A549 (cell line): ENCODE data around the gene TTC21A. TPM values are rescaled to one million over a fixed set of nuclear protein-coding genes. Genes with fewer than 3 reads are reported as not detected.

Source experiments
- ATAC-seq, 2 experiments: fragments of 200-7000 bp in 1 of 2; fragments of >200 bp in 1 of 2; cut with Nextera tagmentation in 1 of 2; cut with Tn5 transposase in 1 of 2; 3 replicates each; pipeline versions ENCODE4 v1.8.0 to v1.9.1; 2018 to 2020; ENCODE audit warnings: mild to moderate bottlenecking in 1 of 2, moderate library complexity in 1 of 2
- CTCF ChIA-PET: fragments of 300-600 bp; sonication (Branson Sonifier 250); formaldehyde crosslinking; extraction: SDS; loops from one replicate; lab custom pipeline; 2021; ENCODE audit warnings: antibody characterized with exemption, inconsistent platforms; lab: Yijun Ruan, JAX
- POLR2A ChIA-PET: fragments of 350-600 bp; formaldehyde crosslinking; extraction: SDS; loops from one replicate; lab custom pipeline; 2021; ENCODE audit warnings: antibody characterized with exemption, inconsistent platforms; lab: Yijun Ruan, JAX
- DNase-seq, 2 experiments: peaks; one replicate each; pipeline versions ENCODE4 v3.0.0 to v3.0.0-alpha.2; 2011 to 2016; ENCODE audit warnings: low read depth in 1 of 2, low spot score in 1 of 2
- FAIRE-seq: peaks from 2 replicates; lab custom pipeline; 2011; peaks lifted over from hg19 to GRCh38; lab: Jason Lieb, UNC
- H3K27ac ChIP-seq, 2 experiments: fragments of >200 bp; sonication (Bioruptor Twin); formaldehyde crosslinking; 3 replicates each; pipeline ENCODE4 v1.5.1; 2016 to 2017
- H3K4me1 ChIP-seq: fragments of >200 bp; sonication (Bioruptor Twin); formaldehyde crosslinking; 3 replicates; pipeline ENCODE4 v1.6.1; 2016
- H3K4me2 ChIP-seq: fragments of >200 bp; sonication (Bioruptor Twin); formaldehyde crosslinking; 3 replicates; pipeline ENCODE4 v1.6.1; 2016
- H3K4me3 ChIP-seq: fragments of >200 bp; sonication (Bioruptor Twin); formaldehyde crosslinking; 3 replicates; pipeline ENCODE4 v1.5.1; 2016
- H3K9me3 ChIP-seq: fragments of >200 bp; sonication (Bioruptor Twin); formaldehyde crosslinking; 3 replicates; pipeline ENCODE4 v1.6.1; 2016
- ATOH8 ChIP-seq: fragments of 250-450 bp; sonication (Bioruptor Pico); IDR thresholded peaks from 2 replicates; pipeline ENCODE4 v1.5.0; 2020; ENCODE audit warnings: low read depth, mild to moderate bottlenecking, moderate library complexity
- CBX8 ChIP-seq: fragments of 200-600 bp; sonication (generic); IDR thresholded peaks from 2 replicates; pipeline ENCODE4 v1.6.1; 2016
- CTCF ChIP-seq: fragments of >200 bp; sonication (Bioruptor Twin); formaldehyde crosslinking; IDR thresholded peaks from 3 replicates; pipeline ENCODE4 v1.5.1; 2016
- EP300 ChIP-seq, 2 experiments: fragments of >200 bp; sonication (Bioruptor Twin); formaldehyde crosslinking; IDR thresholded peaks; 2 replicates in 1 of 2; 3 replicates in 1 of 2; pipeline ENCODE4 v1.6.1; 2016 to 2017
- FOSL2 ChIP-seq, 2 experiments: fragments of 450-650 bp in 1 of 2; fragments of >200 bp in 1 of 2; sonication (Bioruptor Twin) in 1 of 2; formaldehyde crosslinking; IDR thresholded peaks; 2 replicates each; pipeline versions ENCODE4 v1.5.0 to v1.6.1; 2016 to 2020; ENCODE audit warnings: mild to moderate bottlenecking in 1 of 2, moderate library complexity in 1 of 2
- FOXS1 ChIP-seq: fragments of 250-450 bp; sonication (Bioruptor Pico); IDR thresholded peaks from 2 replicates; pipeline ENCODE4 v1.5.0; 2020; ENCODE audit warnings: mild to moderate bottlenecking, moderate library complexity
- HES2 ChIP-seq: fragments of >200 bp; sonication (Bioruptor Twin); formaldehyde crosslinking; IDR thresholded peaks from 2 replicates; pipeline ENCODE4 v1.6.1; 2016
- HOXA7 ChIP-seq: fragments of 250-450 bp; sonication (Bioruptor Pico); IDR thresholded peaks from 2 replicates; pipeline ENCODE4 v1.5.0; 2020; ENCODE audit warnings: mild to moderate bottlenecking, moderate library complexity
- HOXB5 ChIP-seq: fragments of 250-450 bp; sonication (Bioruptor Pico); IDR thresholded peaks from 2 replicates; pipeline ENCODE4 v1.5.0; 2020; ENCODE audit warnings: mild to moderate bottlenecking, moderate library complexity
- JUN ChIP-seq, 2 experiments: fragments of >200 bp; sonication (Bioruptor Twin); formaldehyde crosslinking; IDR thresholded peaks; 2 replicates in 1 of 2; 3 replicates in 1 of 2; pipeline ENCODE4 v1.6.1; 2016 to 2017
- JUNB ChIP-seq: fragments of >200 bp; sonication (Bioruptor Twin); formaldehyde crosslinking; IDR thresholded peaks from 2 replicates; pipeline ENCODE4 v1.6.1; 2016
- KDM1A ChIP-seq: fragments of 200-600 bp; sonication (generic); IDR thresholded peaks from 2 replicates; pipeline ENCODE4 v1.6.1; 2016; ENCODE audit warnings: low read depth, mild to moderate bottlenecking
- MAX ChIP-seq: IDR thresholded peaks from 2 replicates; pipeline ENCODE4 v1.6.1; 2012
- MAZ ChIP-seq: fragments of 150-350 bp; IDR thresholded peaks from 2 replicates; pipeline ENCODE4 v1.6.1; 2014; ENCODE audit warnings: antibody characterized with exemption, low read depth, low read length, borderline replicate concordance
- MYC ChIP-seq: IDR thresholded peaks from 2 replicates; pipeline ENCODE4 v1.6.1; 2012; ENCODE audit warnings: mild to moderate bottlenecking, inconsistent platforms, low read length, improper control_type of control experiment, borderline replicate concordance
- PHF8 ChIP-seq: fragments of 200-600 bp; sonication (generic); IDR thresholded peaks from 2 replicates; pipeline ENCODE4 v1.6.1; 2016; ENCODE audit warnings: low read depth, mild to moderate bottlenecking, antibody characterized with exemption, moderate library complexity, borderline replicate concordance
- POLR2AphosphoS2 ChIP-seq: conservative IDR thresholded peaks from 2 replicates; pipeline ENCODE4 v1.6.1; 2012; ENCODE audit warnings: low read length, improper control_type of control experiment, inconsistent platforms
- RAD21 ChIP-seq, 2 experiments: fragments of >200 bp in 1 of 2; sonication (Bioruptor Twin) in 1 of 2; formaldehyde crosslinking in 1 of 2; IDR thresholded peaks in 1 of 2; conservative IDR thresholded peaks in 1 of 2; 2 replicates in 1 of 2; 3 replicates in 1 of 2; pipeline ENCODE4 v1.6.1; 2012 to 2018; ENCODE audit warnings: inconsistent platforms in 1 of 2
- RARB ChIP-seq: fragments of 250-450 bp; sonication (Bioruptor Pico); IDR thresholded peaks from 2 replicates; pipeline ENCODE4 v1.8.0; 2021; ENCODE audit warnings: mild to moderate bottlenecking, moderate library complexity
- SMC3 ChIP-seq: fragments of >200 bp; sonication (Bioruptor Twin); formaldehyde crosslinking; IDR thresholded peaks from 3 replicates; pipeline ENCODE4 v1.6.1; 2018; ENCODE audit warnings: inconsistent platforms
- TP53 ChIP-seq: fragments of 250-450 bp; sonication (Bioruptor Pico); IDR thresholded peaks from 2 replicates; pipeline ENCODE4 v1.5.0; 2021; ENCODE audit warnings: mild to moderate bottlenecking, moderate library complexity
- USF2 ChIP-seq: fragments of 450-650 bp; IDR thresholded peaks from 2 replicates; pipeline ENCODE4 v1.6.1; 2014; ENCODE audit warnings: antibody characterized with exemption
- ZC3H11A ChIP-seq: fragments of 450-650 bp; IDR thresholded peaks from 2 replicates; pipeline ENCODE4 v1.6.1; 2014; ENCODE audit warnings: antibody characterized with exemption, mild to moderate bottlenecking
- ZNF302 ChIP-seq: fragments of 250-450 bp; sonication (Bioruptor Pico); IDR thresholded peaks from 2 replicates; pipeline ENCODE4 v1.9.0; 2021; ENCODE audit warnings: inconsistent platforms, mild to moderate bottlenecking, moderate library complexity
- WGBS: methylation state at CpG from one replicate; pipeline ENCODE4 v1.1.6; 2017; ENCODE audit errors: missing lambda C conversion rate; 5-methylcytosine and 5-hydroxymethylcytosine counted together
- polyA plus RNA-seq, 4 experiments: library from polyadenylated mRNA; depleted of rRNA in 3 of 4; stranded (reverse); fragments of >200 nt; fragmentation: RNase III in 1 of 4; extraction: RNeasy Plus Mini Kit Qiagen cat#74134 plus additional on column Dnase treatment in 1 of 4; gene quantifications; 2 replicates in 3 of 4; 3 replicates in 1 of 4; pipeline ENCODE4 v1.2.3, GENCODE V29; 2011 to 2017

The TTC21A gene
- polyA plus RNA-seq, 2 of the 4 experiments (the other 2 are of a cell fraction): 1.1 to 1.4 TPM

GRCh38 chr3:39101022-39101689, 6.3 kb upstream of the TTC21A start:
- Histone ChIP-seq H3K4me1 (peaks cover 5% of the 10 kb centered on the region; the same call in 2 of the 3 replicates), H3K9me3 (no peaks in the 10 kb centered on the region), H3K4me3 (no peak overlapping the region), H3K4me2 (no peak overlapping the region), H3K27ac (no peak overlapping the region)
- DNase-seq: peak; percentile 57 to 94
- POLR2A ChIA-PET: no interaction called here
- TF ChIP-seq CTCF: peak; percentile 63
- peak; percentile 77 for TF ChIP-seq SMC3
- TF ChIP-seq RAD21 (conservative IDR thresholded peaks at IDR 0.05 in 1 of 2, IDR thresholded peaks at IDR 0.05 in 1 of 2): peak; percentile 68 to 78
- TF ChIP-seq FOSL2 (IDR thresholded peaks at IDR 0.05): no peak
- TF ChIP-seq FOSL2 (CRISPR knock-in tag; IDR thresholded peaks at IDR 0.05): no peak
- TF ChIP-seq MYC: no peak
- 0 out of 5 replicates have a peak, but pooled peaks of 1 of the 2 experiments have one; percentile 22 for TF ChIP-seq JUN (IDR thresholded peaks at IDR 0.05)
- 78% methylated on average over 4 of the region's 5 CpGs for WGBS
- ATAC-seq: peak; percentile 74 to 90
- CTCF ChIA-PET: interaction anchor here (0.6 to 14.1 kb wide), 12 partner anchors 8 to 189 kb away, joined by 3 to 164 read pairs (median 4); no protein-coding TSS in a partner anchor
- no peak for FAIRE-seq

- Histone ChIP-seq H3K27ac (no peak overlapping the region), H3K4me1 (peaks cover 9% of the 10 kb centered on the region; the same call in 2 of the 3 replicates)
- TF ChIP-seq ATOH8 (CRISPR knock-in tag) (no peak), FOXS1 (CRISPR knock-in tag) (no peak), HOXB5 (no peak), MAZ (no peak), POLR2AphosphoS2 (no peak), CBX8 (no peak), USF2 (no peak), RARB (CRISPR knock-in tag) (no peak), MAX (no peak), ZC3H11A (no peak), EP300 (IDR thresholded peaks at IDR 0.05) (no peak), HOXA7 (CRISPR knock-in tag) (no peak), JUNB (no peak), PHF8 (no peak), HES2 (no peak), KDM1A (no peak), ZNF302 (no peak), TP53 (CRISPR knock-in tag) (no peak)
- TF ChIP-seq, all 56 proteins: peak for 0
- Histone ChIP-seq H3K4me2 (no peak overlapping the region), H3K4me3 (no peak overlapping the region), H3K9me3 (no peaks in the 10 kb centered on the region)
- WGBS: 90% methylated on average over 8 of the region's 8 CpGs
- no peak for DNase-seq
- no peak for ATAC-seq
- CTCF ChIA-PET: interaction anchor here (0.9 to 14.1 kb wide), 5 partner anchors 13 to 187 kb away, joined by 3 to 164 read pairs (median 6); no protein-coding TSS in a partner anchor
- POLR2A ChIA-PET: no interaction called here
- no peak for FAIRE-seq
These were observed 4.8 kb upstream of the TTC21A start for GRCh38 chr3:39102504-39103323.
